NCI-H1105 treated with DMSO at 0.1 percent for 48 hours (cell line): ENCODE results near the gene DMRTA1.
A peak's percentile ranks its signal among the peaks of the same experiment; 100 is the strongest.
"Not testable (repeated sequence)": the region's sequence is repeated elsewhere in the genome, so short reads cannot be mapped to it uniquely, and the experiment has no call there.

Experiments
- DNase-seq: peaks from one replicate; lab custom pipeline; 2025; lab: John Stamatoyannopoulos, UW

Gene DMRTA1, protein sequence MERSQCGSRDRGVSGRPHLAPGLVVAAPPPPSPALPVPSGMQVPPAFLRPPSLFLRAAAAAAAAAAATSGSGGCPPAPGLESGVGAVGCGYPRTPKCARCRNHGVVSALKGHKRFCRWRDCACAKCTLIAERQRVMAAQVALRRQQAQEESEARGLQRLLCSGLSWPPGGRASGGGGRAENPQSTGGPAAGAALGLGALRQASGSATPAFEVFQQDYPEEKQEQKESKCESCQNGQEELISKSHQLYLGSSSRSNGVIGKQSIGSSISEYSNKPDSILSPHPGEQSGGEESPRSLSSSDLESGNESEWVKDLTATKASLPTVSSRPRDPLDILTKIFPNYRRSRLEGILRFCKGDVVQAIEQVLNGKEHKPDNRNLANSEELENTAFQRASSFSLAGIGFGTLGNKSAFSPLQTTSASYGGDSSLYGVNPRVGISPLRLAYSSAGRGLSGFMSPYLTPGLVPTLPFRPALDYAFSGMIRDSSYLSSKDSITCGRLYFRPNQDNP

DNA sequence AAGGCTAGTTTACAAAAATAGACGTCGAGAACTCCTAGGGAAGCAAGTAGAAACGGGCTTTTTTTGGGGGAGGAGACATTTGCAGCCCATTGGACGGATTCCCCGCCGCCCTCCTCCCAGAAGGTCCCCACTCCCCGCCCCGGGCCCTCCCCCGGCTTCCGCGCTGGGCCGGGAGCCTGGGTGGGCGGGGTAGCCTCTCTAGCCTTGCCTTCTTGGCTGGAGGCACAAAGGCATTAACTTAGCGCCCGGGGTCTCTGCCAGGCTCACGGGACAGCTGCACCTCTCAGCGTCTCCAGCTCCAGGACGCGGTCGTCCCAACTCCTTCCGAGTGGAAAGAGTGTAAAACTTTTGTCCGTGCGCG is at the start of gene DMRTA1:
Gene DMRTA1 (plus strand): TSS at position 236 of the 361 bp plus-strand sequence. CDS start 242 bp downstream, outside the sequence.
- DNase-seq, result peak; percentile 47

DNA sequence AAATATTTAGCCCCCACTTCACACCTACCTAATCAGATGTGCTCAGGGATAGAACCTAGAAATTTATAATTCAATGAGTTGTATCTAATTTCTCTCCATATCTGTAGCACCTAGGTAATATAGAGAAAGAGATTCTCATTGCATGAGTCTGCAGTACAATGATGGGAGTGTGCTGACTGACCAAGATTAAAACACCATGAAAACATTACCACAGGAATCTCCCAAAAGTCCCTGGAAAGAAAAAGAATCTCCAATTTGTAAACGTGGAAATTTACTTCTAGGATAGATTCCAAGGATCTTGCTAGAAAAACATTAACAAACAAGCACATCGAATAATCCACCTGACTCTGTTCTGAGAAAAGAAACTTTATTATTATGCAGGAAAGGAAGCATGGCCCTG is 45.0 kb upstream of the DMRTA1 start:
- no peak for DNase-seq

DNA sequence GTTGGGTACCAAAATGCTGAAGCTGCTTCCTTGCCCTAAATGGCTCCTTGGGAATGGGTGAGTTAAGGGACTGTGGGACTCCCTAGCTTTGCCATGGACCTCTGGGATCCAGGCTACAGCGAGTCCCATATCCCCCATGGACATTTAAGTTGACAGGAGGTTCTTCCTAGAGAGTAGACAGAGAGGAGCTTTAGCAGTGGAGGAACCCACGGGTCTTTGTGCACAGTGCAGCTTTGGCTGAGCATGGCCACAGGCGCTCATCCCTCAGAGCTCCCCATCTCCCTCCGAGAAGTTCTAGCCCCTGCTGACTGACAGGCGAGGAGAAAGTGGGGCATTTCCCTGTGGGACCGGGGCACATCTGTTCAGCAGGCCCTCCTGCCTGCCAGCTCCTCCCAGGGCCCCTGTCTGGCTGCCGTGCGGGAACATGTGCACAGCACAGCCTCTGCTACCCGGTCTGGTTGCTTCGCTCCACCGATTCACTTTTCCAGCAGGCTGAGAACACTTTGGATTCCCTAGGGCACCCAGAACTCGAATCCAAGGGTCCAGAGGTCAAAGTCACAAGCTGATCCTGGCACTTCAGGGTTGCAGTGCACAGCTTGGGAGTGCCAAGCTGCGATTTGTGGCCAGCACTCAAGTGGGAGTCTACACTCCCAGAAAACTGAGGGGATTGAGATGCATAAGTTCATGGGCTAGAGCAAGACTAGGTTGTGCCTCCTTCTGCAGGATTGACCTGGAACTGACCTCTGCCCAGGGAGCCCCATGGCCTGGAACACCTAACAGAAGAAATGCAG is 40.6 kb upstream of the DMRTA1 start:
- no peak for DNase-seq

DNA sequence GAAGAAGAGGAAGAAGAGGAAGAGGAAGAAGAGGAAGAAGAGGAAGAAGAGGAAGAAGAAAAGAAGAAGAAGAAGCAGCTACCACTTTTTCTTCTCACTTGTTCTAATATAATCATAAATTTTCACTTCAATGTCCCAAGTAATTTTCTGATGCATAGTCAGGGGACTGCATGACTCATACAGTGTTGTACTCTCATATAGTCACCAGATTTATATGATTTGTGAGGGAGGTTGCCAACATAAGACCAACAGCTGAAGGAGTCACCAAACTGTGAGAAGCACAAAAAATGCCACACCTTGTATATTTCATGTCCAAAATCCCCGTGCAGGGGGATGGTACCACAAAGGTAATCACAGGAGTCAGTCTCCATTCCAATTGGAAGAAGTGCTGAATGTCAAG is 32.7 kb upstream of the DMRTA1 start:
- DNase-seq, result no peak

DNA sequence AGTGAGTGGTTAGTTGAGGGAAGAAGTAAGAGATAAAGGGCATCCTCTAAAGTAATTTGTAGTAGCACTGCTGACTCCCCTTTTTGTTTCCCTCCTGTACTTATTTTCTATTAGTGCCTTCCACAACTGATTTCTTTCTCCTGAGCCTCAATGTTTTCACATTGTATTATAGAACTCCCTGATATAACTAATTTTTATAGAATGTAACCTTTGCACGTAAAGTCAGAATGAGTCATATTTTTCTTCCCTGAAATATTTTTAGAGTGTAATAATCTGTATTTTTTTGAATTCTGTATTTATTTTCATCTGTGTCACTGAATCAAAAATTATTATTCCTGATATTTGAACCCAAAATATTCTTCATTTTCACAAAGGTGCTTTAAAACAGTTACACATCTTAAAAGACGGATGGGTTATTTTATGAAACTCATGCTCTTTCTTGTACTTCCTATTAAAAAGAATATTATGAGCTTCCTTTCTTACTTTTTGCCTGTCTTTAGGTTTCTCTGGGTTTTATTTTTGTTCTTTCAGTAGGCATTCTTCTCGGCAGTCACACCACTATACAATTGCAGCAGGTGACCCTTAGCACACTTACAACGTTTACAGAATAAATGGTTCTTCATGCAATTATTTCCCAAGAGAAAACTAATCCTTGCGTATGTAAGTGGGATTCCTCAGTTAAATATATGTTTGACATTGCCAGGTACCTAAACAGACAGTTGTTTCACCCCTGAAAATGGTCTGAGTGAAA is 30.5 kb upstream of the DMRTA1 start:
- no peak for DNase-seq

DNA sequence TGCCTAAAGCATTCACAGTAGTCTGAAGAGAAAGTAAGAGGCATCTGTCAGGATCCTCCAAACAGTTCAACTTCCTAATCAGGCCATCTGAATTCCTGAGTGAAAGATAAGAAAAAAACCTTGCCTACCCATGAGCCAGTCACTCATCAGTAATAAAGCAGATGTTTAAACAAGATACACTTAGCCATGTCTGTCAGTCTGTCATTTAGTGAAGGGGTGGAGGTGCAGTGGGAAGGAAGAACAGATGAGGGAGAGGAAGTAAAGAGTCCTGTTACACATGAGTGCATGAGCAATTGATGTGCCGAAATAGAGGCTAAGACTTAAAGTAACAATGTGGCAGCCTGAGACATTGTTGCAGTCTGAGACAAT is 29.9 kb upstream of the DMRTA1 start:
- no peak for DNase-seq

DNA sequence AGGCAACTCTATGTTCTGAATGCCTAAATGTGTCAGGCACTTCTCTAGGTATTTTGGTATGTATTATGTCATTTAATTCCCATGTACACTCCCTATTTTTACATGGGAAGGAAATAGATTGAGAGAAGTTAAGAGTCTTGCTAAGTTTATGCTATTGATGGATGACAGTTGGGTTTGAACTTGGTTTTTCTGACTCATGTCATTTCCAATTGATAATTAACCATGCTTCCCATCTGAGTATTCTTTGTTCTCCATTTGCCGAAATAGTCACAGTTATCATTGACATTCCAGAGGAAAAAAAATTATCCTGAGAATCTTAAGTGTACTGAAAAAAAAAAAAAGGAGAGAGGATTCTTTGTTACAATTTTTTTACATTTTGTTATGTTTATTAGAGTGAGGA is 23.1 kb upstream of the DMRTA1 start:
- no peak for DNase-seq

DNA sequence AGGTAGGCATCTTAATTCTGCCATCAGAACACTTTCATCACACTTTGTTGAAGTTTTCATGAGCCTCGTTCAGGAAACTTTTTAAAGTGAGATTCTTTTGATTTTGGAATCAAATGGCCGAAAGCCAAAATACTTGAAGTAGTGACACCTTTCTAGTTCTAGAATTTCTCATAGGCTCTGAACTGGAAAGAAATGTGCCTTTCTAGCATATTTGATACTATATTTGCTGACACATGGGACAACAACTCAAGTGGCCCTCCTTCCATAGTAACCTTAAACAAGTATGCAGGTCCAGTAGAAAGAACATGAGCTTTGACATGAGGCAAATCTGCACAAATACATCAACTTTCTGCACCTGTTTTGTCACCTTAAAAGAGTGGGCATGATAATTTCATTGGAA is 22.0 kb upstream of the DMRTA1 start:
- no peak for DNase-seq

DNA sequence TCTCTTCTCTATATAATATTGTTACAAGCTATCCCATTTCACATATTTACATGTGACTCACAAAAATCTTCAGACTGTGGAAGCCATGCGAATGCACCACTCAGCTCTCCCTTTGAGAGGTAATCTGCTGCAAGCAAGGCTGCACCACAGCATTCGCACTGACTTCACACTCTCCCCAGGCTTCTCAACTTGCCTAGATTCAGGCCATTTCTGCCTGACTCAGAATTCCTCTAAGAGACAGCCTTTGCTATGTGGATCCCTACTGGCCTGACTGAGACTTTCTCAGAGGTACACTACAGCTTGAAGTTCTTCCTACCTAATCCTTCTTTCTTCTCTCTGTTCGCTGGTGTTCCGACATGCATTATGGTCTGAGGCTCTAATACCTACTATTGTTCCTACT is 21.1 kb upstream of the DMRTA1 start:
- DNase-seq, result no peak

DNA sequence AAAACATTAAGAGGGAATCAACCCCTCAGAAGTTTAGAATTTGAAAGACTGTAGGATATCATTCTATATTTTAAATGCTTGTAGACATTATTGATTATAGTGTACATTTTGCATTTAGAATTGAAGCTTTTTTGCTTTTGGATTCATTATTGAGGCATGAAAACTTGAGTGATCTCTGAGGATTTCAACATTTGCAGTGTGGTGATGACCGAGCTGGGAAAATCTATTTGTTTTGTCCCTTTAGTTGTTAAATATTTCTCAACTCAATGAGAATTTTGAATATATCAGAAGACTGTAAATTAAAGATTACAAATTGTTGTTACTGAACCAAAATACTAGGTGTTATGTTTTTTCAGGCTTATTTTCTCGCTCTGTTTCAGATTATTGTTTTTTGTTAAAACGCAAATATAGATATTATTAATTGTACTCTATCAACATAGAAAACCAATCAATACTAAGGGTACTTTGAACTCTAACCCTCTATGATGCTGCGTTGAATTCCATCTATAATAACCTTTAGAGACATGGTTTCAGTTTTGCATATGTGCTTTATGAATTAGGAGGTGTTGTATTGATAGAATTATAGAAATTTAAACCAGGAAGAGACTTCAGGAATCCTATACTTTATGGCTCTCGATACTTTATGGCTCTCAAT is 19.3 kb upstream of the DMRTA1 start:
- DNase-seq, result no peak

DNA sequence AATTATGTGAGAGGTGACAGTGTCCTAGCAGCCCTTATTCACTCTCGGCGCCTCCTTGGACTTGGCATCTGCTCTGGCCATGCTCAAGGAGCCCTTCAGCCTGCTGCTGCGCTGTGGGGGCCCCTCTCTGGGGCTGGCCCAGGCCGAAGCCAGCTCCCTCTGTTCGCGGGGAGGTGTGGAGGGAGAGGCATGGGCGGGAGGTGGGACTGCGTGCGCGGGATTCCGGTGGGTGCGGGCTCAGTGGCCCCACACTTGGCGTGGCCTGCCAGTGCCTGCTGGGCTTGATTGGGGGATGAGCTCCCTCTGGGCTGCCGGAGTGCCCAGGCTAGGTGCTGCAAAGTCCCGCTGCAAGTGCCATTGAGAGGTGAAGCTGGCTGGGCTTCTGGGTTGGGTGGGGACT is 12.9 kb upstream of the DMRTA1 start:
- no peak for DNase-seq

DNA sequence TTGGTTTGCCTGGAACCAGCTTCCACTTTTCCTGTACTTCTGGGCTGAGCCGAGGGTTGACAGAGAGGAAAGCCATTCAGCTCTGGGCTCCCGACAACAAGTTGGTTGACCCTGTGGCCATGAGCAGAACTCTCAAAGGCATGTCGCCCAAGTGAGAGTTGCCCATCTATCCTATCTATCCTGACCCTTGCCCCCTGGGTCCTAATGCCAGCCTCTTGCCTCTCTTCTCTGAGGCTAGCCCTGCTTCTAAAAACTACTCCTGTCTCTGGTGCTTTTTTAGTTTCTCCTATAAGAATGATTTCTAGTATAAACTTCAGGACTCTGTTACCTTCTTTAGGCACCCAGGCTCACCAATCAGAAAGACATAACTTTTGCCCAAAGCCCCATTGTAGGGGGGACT is 11.4 kb upstream of the DMRTA1 start:
- not testable (repeated sequence) for DNase-seq

DNA sequence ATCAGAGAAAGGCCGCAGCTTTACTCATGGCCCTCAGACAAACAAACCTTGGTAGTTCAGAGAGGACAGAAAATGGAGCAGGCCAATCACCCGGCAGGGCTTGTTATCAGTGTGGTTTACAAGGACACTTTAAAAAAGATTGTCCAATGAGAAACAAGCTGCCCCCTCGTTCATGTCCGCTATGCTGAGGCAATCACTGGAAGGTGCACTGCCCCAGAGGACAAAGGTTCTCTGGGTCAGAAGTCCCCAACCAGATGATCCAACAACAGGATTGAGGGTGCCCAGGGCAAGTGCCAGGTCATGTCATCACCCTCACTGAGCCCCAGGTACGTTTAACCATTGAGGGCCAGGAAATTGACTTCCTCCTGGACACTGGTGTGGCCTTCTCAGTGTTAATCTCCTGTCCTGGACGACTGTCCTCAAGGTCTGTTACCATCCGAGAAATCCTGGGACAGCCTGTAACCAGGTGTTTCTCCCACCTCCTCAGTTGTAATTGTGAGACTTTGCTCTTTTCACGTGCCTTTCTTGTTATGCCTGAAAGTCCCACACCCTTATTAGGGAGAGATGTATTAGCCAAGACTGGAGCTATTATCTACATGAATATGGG is 9.1 kb upstream of the DMRTA1 start:
- DNase-seq, result not testable (repeated sequence)

DNA sequence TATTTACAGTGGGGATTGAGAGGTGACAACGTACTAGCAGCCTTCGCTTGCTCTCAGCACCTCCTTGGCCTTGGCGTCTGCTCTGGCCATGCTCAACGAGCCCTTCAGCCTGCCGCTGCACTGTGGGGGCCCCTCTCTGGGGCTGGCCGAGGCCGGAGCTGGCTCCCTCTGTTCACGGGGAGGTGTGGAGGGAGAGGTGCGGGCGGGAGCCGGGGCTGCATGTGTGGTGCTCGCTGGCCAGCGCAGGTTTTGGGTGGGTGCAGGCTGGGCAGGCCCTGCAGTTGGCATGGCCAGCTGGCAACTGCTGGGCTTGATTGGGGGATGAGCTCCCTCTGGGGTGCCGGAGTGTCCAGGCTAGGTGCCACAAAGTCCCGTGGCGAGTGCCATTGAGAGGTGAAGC is 5.8 kb upstream of the DMRTA1 start:
- no peak for DNase-seq

DNA sequence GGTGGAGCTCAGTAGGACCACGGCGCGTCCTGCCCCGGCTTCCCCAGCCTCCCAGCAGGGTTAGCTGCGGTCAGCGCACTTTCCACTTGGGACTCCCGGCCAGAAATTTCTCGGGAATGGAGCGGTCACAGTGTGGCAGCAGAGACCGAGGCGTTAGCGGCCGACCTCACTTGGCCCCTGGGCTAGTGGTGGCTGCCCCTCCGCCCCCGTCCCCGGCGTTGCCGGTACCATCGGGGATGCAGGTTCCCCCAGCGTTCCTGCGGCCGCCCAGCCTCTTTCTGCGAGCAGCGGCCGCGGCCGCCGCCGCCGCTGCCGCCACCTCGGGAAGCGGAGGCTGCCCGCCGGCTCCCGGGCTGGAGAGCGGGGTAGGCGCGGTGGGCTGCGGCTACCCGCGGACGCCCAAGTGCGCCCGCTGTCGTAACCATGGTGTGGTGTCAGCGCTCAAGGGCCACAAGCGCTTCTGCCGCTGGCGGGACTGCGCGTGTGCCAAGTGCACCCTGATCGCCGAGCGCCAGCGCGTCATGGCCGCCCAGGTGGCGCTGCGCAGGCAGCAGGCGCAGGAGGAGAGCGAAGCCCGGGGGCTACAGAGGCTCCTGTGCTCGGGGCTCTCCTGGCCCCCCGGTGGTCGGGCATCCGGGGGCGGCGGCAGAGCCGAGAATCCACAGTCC is 460 bp downstream of the DMRTA1 start:
- DNase-seq, result peak; percentile 59

DNA sequence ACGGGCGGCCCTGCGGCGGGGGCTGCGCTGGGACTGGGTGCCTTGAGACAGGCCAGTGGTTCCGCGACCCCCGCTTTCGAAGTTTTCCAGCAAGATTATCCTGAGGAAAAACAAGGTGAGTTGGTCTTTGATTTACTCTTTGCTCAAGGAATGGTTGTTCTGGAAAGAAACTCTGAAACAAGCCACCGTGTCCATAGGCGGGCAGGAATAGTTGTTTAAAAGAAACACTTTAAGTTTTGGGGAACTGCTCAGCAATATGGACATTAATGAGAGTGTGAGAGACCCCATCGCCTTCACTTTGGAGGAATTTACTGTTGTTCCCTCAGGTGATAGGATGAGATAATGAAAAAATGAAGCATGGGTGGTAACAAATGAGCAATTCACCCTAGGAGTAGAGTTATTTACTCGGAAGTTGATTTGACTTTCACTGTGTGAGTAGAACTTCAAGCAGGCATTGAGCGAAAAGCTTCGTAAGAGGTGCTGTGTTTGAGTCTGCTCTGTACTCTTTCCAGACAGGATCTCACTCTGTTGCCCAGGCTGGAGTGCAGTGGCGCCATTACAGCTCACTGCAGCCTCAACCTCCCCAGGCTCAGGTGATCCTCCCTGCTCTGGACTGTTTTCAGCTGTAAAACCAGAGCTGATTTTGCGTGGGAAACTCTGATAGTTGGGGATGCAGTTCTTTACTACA is 1.1 kb downstream of the DMRTA1 start:
- no peak for DNase-seq

DNA sequence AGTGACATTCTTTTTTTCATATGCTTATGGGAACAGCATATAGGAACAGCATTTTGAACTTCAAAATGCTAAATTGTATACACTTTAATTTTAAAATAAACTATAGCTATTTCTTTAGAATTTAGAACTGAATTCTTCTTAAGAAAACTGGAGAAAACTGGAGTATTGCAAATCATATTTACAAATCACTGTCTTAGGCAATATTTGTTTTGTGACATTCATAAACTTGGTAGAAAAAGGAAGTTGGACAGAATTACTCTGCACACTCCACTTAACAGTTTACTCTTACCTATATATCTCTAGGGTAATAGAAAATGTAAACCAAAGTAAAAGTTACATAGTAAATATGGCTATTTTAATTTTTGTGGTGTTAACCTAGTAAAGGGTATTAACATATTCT is 3.1 kb downstream of the DMRTA1 start:
- DNase-seq, result no peak

DNA sequence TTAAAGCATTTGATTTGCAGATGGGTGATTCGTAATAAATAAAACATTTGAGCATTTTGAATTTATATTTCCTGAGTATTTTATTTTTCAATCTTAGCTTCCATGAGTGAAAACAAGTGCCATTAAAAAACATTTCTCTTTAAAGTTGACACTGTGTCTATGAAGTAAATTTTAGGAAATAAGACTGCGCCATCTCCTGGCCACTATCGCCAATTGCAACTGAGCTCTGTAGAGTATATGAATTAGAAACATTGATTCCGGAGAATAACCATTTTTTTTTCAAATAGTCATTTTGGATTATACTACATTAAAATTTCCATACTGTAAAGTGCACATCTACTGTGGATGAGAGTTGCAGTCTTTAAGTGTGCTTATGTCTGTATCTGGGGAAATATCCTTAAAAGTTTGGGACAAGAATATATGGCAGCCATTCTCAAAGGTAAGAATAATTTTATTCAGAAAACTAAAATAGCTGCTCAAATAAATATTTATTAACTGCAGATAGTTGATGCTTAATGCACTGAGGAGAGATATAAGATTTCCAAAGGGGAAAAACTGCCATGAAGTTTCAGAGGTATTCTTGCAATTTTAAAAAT is 5.9 kb downstream of the DMRTA1 start:
- DNase-seq, result peak; percentile 30

DNA sequence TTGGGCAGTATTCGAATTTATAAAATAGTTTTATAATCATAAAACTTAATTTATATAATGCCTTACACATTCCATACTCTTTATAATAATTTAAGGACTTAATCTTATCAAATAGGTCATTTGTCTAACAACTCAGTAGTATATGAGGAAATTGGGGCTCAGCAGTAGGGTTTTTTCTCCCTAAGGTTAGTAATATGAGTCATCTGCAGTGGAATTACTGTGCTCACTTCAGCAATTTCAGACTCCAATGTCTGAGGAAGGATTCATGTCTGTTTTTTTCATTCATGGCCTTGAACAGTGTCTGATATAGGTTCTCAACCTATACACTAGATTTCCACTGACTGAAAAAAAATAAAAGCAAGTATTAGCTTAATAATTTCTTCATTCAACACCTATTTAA is 7.4 kb downstream of the DMRTA1 start:
- no peak for DNase-seq

DNA sequence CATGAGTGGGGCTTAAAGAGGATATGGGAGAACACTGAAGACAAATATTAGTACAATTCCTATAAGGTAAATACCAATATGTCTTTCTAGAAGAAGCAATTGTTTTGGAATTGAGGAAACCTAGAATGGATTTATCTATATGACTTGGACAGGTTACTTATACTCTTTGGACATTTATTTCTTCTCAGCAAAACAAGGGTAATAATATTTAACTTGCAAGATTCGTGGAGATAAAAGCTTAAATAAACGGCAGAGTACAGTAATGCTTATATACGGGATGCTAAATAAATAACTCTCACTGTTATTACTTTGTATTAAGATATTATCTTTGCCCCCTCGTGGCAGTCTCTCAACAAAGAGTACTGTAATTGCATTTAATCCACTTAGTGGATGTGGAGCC is 8.6 kb downstream of the DMRTA1 start:
- no peak for DNase-seq
